H1 (cell line): Measurements from ENCODE around the gene MYORG. TPM values are rescaled to one million over a fixed set of nuclear protein-coding genes. Genes with fewer than 3 reads are reported as not detected.

Experiments
- KDM4A ChIP-seq: IDR thresholded peaks from one replicate; pipeline ENCODE4 v1.7.1; 2012; ENCODE audit warnings: low read depth, mild to moderate bottlenecking, moderate library complexity, low read length, inconsistent platforms; ENCODE audit not compliant: severe bottlenecking
- SAP30 ChIP-seq: fragments of 300-600 bp; sonication (generic); IDR thresholded peaks from 2 replicates; pipeline ENCODE4 v1.7.1; 2012; ENCODE audit warnings: low read length, moderate library complexity, mild to moderate bottlenecking, inconsistent platforms; ENCODE audit not compliant: insufficient read depth, insufficient replicate concordance
- TAF7 ChIP-seq: optimal IDR thresholded peaks from 2 replicates; pipeline ENCODE3; 2011; ENCODE audit warnings: low read depth, mild to moderate bottlenecking, inconsistent platforms, low read length, moderate library complexity, borderline replicate concordance
- polyA plus RNA-seq, 7 experiments: library from polyadenylated mRNA; depleted of rRNA in 3 of 7; stranded (reverse) in 5 of 7; unstranded in 2 of 7; fragments of >200 nt in 5 of 7; fragments of 200-250 nt in 2 of 7; gene quantifications; 1 replicate in 5 of 7; 2 replicates in 1 of 7; 4 replicates in 1 of 7; pipeline versions ENCODE4 v1.2.1 to v1.2.3, GENCODE V29; 2011 to 2013; ENCODE audit warnings: missing spikeins in 2 of 7, mixed read lengths in 2 of 7
- total RNA-seq: library from RNA; stranded (reverse); fragmentation: NEBNext Ultra II Directional; extraction: Animal tissue kit (Norgen Biotek cat#: 25700); gene quantifications from 2 replicates; pipeline ENCODE4 v1.2.1, GENCODE V29; 2021
- TF ChIP-seq, protein P1 (sequence below): IDR thresholded peaks from 2 replicates; pipeline ENCODE4 v1.6.1; 2012; ENCODE audit warnings: low read length, inconsistent platforms

MYORG gene
- total and polyA plus RNA-seq, 2 of the 8 experiments (the other 6 are each of a cell fraction or from before 2014, with no cell fraction given): 1.2 to 5.9 TPM

DNA sequence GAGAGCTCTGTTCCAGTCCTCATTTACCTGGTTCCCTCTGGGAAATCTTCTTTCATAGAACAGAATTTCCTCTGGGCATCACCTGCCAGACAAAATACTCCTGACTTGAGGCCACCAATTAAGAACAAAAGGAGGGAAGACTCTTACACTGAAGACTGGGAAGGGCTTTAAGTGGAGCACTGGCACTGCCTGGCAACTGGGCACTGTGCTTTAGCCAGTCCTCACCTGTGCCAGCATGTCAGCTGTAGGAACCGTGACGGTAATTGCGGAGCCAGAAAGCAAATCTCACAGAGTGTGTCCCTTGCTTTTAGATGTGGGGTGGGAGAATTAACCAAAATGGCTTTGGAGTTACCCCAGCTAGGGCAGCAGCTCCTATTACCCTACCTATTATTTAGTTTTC lies 41.0 kb upstream of the MYORG start (continued):
- TF ChIP-seq SAP30 (no peak), KDM4A (no peak), TAF7 (no peak)
- TF ChIP-seq, protein P1, sequence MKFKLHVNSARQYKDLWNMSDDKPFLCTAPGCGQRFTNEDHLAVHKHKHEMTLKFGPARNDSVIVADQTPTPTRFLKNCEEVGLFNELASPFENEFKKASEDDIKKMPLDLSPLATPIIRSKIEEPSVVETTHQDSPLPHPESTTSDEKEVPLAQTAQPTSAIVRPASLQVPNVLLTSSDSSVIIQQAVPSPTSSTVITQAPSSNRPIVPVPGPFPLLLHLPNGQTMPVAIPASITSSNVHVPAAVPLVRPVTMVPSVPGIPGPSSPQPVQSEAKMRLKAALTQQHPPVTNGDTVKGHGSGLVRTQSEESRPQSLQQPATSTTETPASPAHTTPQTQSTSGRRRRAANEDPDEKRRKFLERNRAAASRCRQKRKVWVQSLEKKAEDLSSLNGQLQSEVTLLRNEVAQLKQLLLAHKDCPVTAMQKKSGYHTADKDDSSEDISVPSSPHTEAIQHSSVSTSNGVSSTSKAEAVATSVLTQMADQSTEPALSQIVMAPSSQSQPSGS: no peak
- TF ChIP-seq, all 59 proteins: peak for 0
